Colonic mucosa (tissue), 4 donors: ENCODE data around the gene RAB3B. TPM values are rescaled to one million over a fixed set of nuclear protein-coding genes. Genes with fewer than 3 reads are reported as not detected.
"Not testable (repeated sequence)": the region's sequence is repeated elsewhere in the genome, so short reads cannot be mapped to it uniquely, and the experiment has no call there.

Source experiments
- DNase-seq: peaks from one replicate; pipeline ENCODE4 v3.0.0-alpha.2; 2020
- H3K27ac ChIP-seq: fragments of 200-600 bp; one replicate; pipeline ENCODE4 v1.8.0; 2021
- H3K27me3 ChIP-seq: fragments of 200-600 bp; one replicate; pipeline ENCODE4 v1.8.0; 2021
- H3K36me3 ChIP-seq: fragments of 200-600 bp; one replicate; pipeline ENCODE4 v1.8.0; 2021
- H3K4me1 ChIP-seq: fragments of 200-600 bp; one replicate; pipeline ENCODE4 v1.8.0; 2021; ENCODE audit warnings: mild to moderate bottlenecking
- H3K4me3 ChIP-seq: fragments of 200-600 bp; one replicate; pipeline ENCODE4 v1.8.0; 2021
- H3K9ac ChIP-seq, 2 donors: one replicate each; pipeline ENCODE4 v1.7.0; 2013; ENCODE audit warnings: control low read depth in 2 of 2, low read depth in 2 of 2, low read length in 2 of 2
- H3K9me3 ChIP-seq: fragments of 200-600 bp; one replicate; pipeline ENCODE4 v1.8.0; 2021
- CTCF ChIP-seq: fragments of 200-600 bp; IDR thresholded peaks from one replicate; pipeline ENCODE4 v1.8.0; 2022; ENCODE audit warnings: antibody characterized with exemption, mild to moderate bottlenecking
- intact Hi-C: fragments of 100-400 bp; cut with DNase I; formaldehyde crosslinking; loops from one replicate; pipeline ENCODE4 v1.14.1; 2022
- total RNA-seq, 2 donors: library from RNA; stranded (reverse); fragmentation: NEBNext Ultra II Directional in 1 of 2; extraction: Animal tissue kit (Norgen Biotek cat#: 25700) in 1 of 2; gene quantifications; one replicate each; pipeline ENCODE4 v1.2.1, GENCODE V29; 2021
- donor health status: healthy.
- donor health status: DM: no; HTN: no; CAD: no.
- donor health status: DM: no; HTN: no; CAD: no.

Gene RAB3B
- total RNA-seq, 2 donors from 2014 or later: 3.6 to 6.0 TPM

GRCh38 chr1:51902456-51902855 is 88.0 kb downstream of the RAB3B start:
- Histone ChIP-seq H3K36me3 (no peaks in the 10 kb centered on the region), H3K9me3 (no peaks in the 10 kb centered on the region), H3K27me3 (peaks cover 5% of the 10 kb centered on the region), H3K27ac (no peak overlapping the region), H3K9ac (no peak overlapping the region), H3K4me3 (no peak overlapping the region), H3K4me1 (no peaks in the 10 kb centered on the region)
- TF ChIP-seq CTCF: no peak
- intact Hi-C loops: no loop called here
- DNase-seq: no peak

GRCh38 chr1:51901151-51901550 is 89.3 kb downstream of the RAB3B start:
- no peak for DNase-seq
- H3K4me3 ChIP-seq: no peak overlapping the region
- TF ChIP-seq CTCF: no peak
- H3K9me3 ChIP-seq: no peaks in the 10 kb centered on the region
- intact Hi-C loops: no loop called here
- no peak overlapping the region for H3K27ac ChIP-seq
- peaks cover 10% of the 10 kb centered on the region for H3K27me3 ChIP-seq
- no peak overlapping the region for H3K9ac ChIP-seq
- H3K36me3 ChIP-seq: no peaks in the 10 kb centered on the region
- no peaks in the 10 kb centered on the region for H3K4me1 ChIP-seq

GRCh38 chr1:51899022-51899421 is 91.5 kb downstream of the RAB3B start:
- H3K36me3 ChIP-seq: no peaks in the 10 kb centered on the region
- H3K4me3 ChIP-seq: no peak overlapping the region
- H3K27me3 ChIP-seq: peaks cover 10% of the 10 kb centered on the region
- no peak for TF ChIP-seq CTCF
- H3K27ac ChIP-seq: no peak overlapping the region
- no peaks in the 10 kb centered on the region for H3K9me3 ChIP-seq
- intact Hi-C loops: no loop called here
- H3K4me1 ChIP-seq: no peaks in the 10 kb centered on the region
- no peak overlapping the region for H3K9ac ChIP-seq
- DNase-seq: no peak

- Histone ChIP-seq H3K36me3 (no peaks in the 10 kb centered on the region), H3K4me1 (no peaks in the 10 kb centered on the region), H3K9me3 (no peaks in the 10 kb centered on the region), H3K4me3 (no peak overlapping the region), H3K27me3 (peaks cover 10% of the 10 kb centered on the region), H3K27ac (no peak overlapping the region), H3K9ac (no peak overlapping the region)
- TF ChIP-seq CTCF: no peak
- intact Hi-C loops: no loop called here
- DNase-seq: no peak
These were observed 92.3 kb downstream of the RAB3B start for GRCh38 chr1:51898090-51898734.

DNA sequence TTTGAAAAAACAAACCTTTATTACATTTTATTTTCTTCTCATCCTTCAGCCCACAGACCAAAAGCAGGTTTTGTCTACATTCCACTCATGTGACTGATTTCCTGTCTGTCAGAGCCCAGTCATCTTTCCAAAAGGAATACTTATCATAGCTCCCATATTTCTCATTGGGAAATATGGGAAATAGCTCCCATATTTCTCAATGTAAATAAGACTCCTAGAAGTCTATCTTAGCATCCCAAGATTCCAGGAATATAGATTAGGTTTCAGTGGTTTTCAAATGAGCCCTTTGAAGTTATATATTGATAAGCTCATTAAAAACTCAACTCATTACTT is 92.8 kb downstream of the RAB3B start:
- peaks cover 10% of the 10 kb centered on the region for H3K27me3 ChIP-seq
- no peaks in the 10 kb centered on the region for H3K4me1 ChIP-seq
- no peak for TF ChIP-seq CTCF
- intact Hi-C loops: loop anchor here (2.0 kb wide), 1 partner anchor 105 kb away; no protein-coding TSS in a partner anchor
- DNase-seq: no peak
- no peak overlapping the region for H3K9ac ChIP-seq
- no peaks in the 10 kb centered on the region for H3K36me3 ChIP-seq
- no peak overlapping the region for H3K27ac ChIP-seq
- no peaks in the 10 kb centered on the region for H3K9me3 ChIP-seq
- no peak overlapping the region for H3K4me3 ChIP-seq

DNA sequence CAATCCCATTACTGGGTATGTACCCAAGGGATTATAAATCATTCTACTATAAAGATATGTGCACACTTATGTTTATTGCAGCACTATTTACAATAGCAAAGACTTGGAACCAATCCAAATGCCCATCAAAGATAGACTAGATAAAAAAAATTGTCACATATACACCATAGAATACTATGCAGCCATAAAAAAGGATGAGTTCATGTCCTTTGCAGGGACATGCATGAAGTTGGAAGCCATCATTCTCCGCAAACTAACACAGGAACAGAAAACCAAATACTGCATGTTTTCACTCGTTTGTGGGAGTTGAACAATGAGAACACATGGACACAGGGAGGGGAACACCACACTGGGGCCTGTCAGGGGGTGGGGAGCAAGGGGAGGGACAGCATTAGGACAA is 95.8 kb downstream of the RAB3B start:
- intact Hi-C loops, DNase-seq, H3K4me1 ChIP-seq, H3K9me3 ChIP-seq, H3K4me3 ChIP-seq, H3K9ac ChIP-seq, H3K27ac ChIP-seq, H3K36me3 ChIP-seq: not testable (repeated sequence)
- H3K27me3 ChIP-seq: peaks cover 10% of the 10 kb centered on the region
